Hematopoietic multipotent progenitor cell treated with erythropoietin and hydrocortisone succinate and interleukin-3 and kit ligand, for 15 days (in vitro differentiated cells): ENCODE data around the gene PTPN22.
A peak's percentile ranks its signal among the peaks of the same experiment; 100 is the strongest.

ENCODE experiments used
- DNase-seq: peaks from one replicate; pipeline ENCODE4 v3.0.0-alpha.2; 2015; ENCODE audit warnings: low spot score

Gene PTPN22

GRCh38 chr1:113871597-113872113 is at the start of gene PTPN22:
Gene PTPN22 (minus strand): TSS chr1:113871712.
- no peak for DNase-seq

- peak; percentile 56 for DNase-seq
Observed at GRCh38 chr1:113918243-113918642, 46.7 kb upstream of the PTPN22 start.

- DNase-seq = peak; percentile 47
Observed at GRCh38 chr1:113917400-113918082, 46.0 kb upstream of the PTPN22 start.

GRCh38 chr1:113916974-113917373 is 45.5 kb upstream of the PTPN22 start:
- no peak for DNase-seq

- DNase-seq = peak; percentile 97
Observed at GRCh38 chr1:113913887-113914664, 42.6 kb upstream of the PTPN22 start.

GRCh38 chr1:113913312-113913668 is 41.8 kb upstream of the PTPN22 start:
- no peak for DNase-seq

GRCh38 chr1:113912594-113913311 is 41.2 kb upstream of the PTPN22 start:
- DNase-seq = peak; percentile 87

GRCh38 chr1:113905435-113905861 is 33.9 kb upstream of the PTPN22 start:
- no peak for DNase-seq

- peak; percentile 99 for DNase-seq
Observed at GRCh38 chr1:113904674-113905434, 33.3 kb upstream of the PTPN22 start, which contains the start of the genes AP4B1 and DCLRE1B. Gene AP4B1 (minus strand): TSS chr1:113904799. CDS start chr1:113904717, 82 bp downstream. Gene DCLRE1B (plus strand): TSS chr1:113905326. CDS start chr1:113905587, 261 bp downstream.

- no peak for DNase-seq
Observed at GRCh38 chr1:113904293-113904673, 32.8 kb upstream of the PTPN22 start.

GRCh38 chr1:113903501-113904292 is 32.2 kb upstream of the PTPN22 start:
- DNase-seq = no peak

- DNase-seq = no peak
Observed at GRCh38 chr1:113901191-113901590, 29.7 kb upstream of the PTPN22 start.

- no peak for DNase-seq
Observed at GRCh38 chr1:113899111-113899510, 27.6 kb upstream of the PTPN22 start.

- no peak for DNase-seq
Observed at GRCh38 chr1:113898241-113898814, 26.8 kb upstream of the PTPN22 start.

- DNase-seq = no peak
Observed at GRCh38 chr1:113895961-113896360, 24.4 kb upstream of the PTPN22 start.

- no peak for DNase-seq
Observed at GRCh38 chr1:113895098-113895497, 23.6 kb upstream of the PTPN22 start.

- no peak for DNase-seq
Observed at GRCh38 chr1:113893267-113893666, 21.8 kb upstream of the PTPN22 start.

- no peak for DNase-seq
Observed at GRCh38 chr1:113891631-113892220, 20.2 kb upstream of the PTPN22 start.

GRCh38 chr1:113890816-113891215 is 19.3 kb upstream of the PTPN22 start:
- DNase-seq = no peak
